ENCODE results near the gene ABR. TPM values are rescaled to one million over a fixed set of nuclear protein-coding genes. Genes with fewer than 3 reads are reported as not detected.

Gene ABR
- total and polyA plus RNA-seq, 2 of the 13 experiments (the other 11 are each of a cell fraction or from before 2014, with no cell fraction given): 12.4 to 40.4 TPM

- Histone ChIP-seq H3K9me3 (ENCODE audit: low read length) (no peaks in the 10 kb centered on the region), H3K27ac (ENCODE audit: extremely low read length, insufficient read depth, low read length) (no peak overlapping the region), H3K4me2 (ENCODE audit: low read depth, low read length) (no peak overlapping the region), H3K4me3 (replicated peaks in 1 of 3; ENCODE audit: insufficient read depth in 1 of 3, low read depth in 2 of 3, low read length in 3 of 3) (no peak overlapping the region), H3K36me3 (replicated peaks in 1 of 2; ENCODE audit: control insufficient read depth in 1 of 2, insufficient read depth in 2 of 2, low read length in 2 of 2) (0 out of 5 replicates have a peak, but pooled peaks cover 0 to 1% of the 10 kb centered on the region in 2 experiments), H3K27me3 (ENCODE audit: control insufficient read depth in 1 of 2, insufficient read depth in 2 of 2, low read length in 2 of 2) (no peaks in the 10 kb centered on the region), H3K4me1 (ENCODE audit: insufficient read depth, low read length) (no peaks in the 10 kb centered on the region), H3K79me2 (ENCODE audit: insufficient read depth, low read length) (no peaks in the 10 kb centered on the region), H4K20me1 (ENCODE audit: insufficient read depth, low read length) (no peaks in the 10 kb centered on the region), H3K9ac (ENCODE audit: insufficient read depth, low read depth, low read length) (no peak overlapping the region), H2AFZ (ENCODE audit: low read length) (no peak overlapping the region)
- DNase-seq (ENCODE audit: low spot score): no peak
- POLR2A ChIA-PET: no interaction called here
- intact Hi-C loops (cut with micrococcal nuclease; ENCODE audit: unreplicated experiment) (no loop called here), in situ Hi-C loops (cut with HindIII; ENCODE audit: extremely low pct_ligation_motif_present, low pct_unique_long_range_greater_than_20kb) (no loop called here)
- BruUV-seq (replicated peaks): no TSS peak
- WGBS (ENCODE audit: low lambda C conversion rate): 80% methylated on average over 11 of the region's 20 CpGs
- CTCF ChIA-PET (ENCODE audit: low intra/inter-chr PET ratio, low total read pairs): no interaction called here
- no peak for FAIRE-seq
- no peak for ATAC-seq
- no peak for TF ChIP-seq TBP (CRISPR knock-in tag; IDR thresholded peaks at IDR 0.05)
- no peak for TF ChIP-seq ZBTB39 (CRISPR knock-in tag; IDR thresholded peaks at IDR 0.05)
- no peak for TF ChIP-seq ZNF501 (CRISPR knock-in tag; IDR thresholded peaks at IDR 0.05)
- TF ChIP-seq WIZ (CRISPR knock-in tag; IDR thresholded peaks at IDR 0.05): no peak
- no peak for TF ChIP-seq HINFP (CRISPR knock-in tag; IDR thresholded peaks at IDR 0.05; ENCODE audit: low read depth)
- TF ChIP-seq MTERF4 (CRISPR knock-in tag; IDR thresholded peaks at IDR 0.05): no peak
- no peak for TF ChIP-seq POLR2A (IDR thresholded peaks at IDR 0.05; ENCODE audit: insufficient read depth in 1 of 2, low read depth in 2 of 2, low read length in 2 of 2)
- no peak for TF ChIP-seq PCBP2 (optimal IDR thresholded peaks at IDR 0.05; ENCODE audit: low read depth, low read length, poor library complexity, severe bottlenecking)
- TF ChIP-seq ZNF605 (CRISPR knock-in tag; IDR thresholded peaks at IDR 0.05): no peak
- no peak for TF ChIP-seq HNRNPK (IDR thresholded peaks at IDR 0.05; ENCODE audit: low read depth, low read length, poor library complexity, severe bottlenecking)
- TF ChIP-seq ZNF556 (CRISPR knock-in tag; IDR thresholded peaks at IDR 0.05; ENCODE audit: borderline replicate concordance): no peak
- TF ChIP-seq SOX13 (IDR thresholded peaks at IDR 0.05): no peak
- TF ChIP-seq SOX13 (CRISPR knock-in tag; conservative IDR thresholded peaks at IDR 0.05 in 1 of 2, IDR thresholded peaks at IDR 0.05 in 1 of 2): no peak
- no peak for TF ChIP-seq HDAC2 (CRISPR knock-in tag; IDR thresholded peaks at IDR 0.05)
- no peak for TF ChIP-seq ZFY (CRISPR knock-in tag; IDR thresholded peaks at IDR 0.05)
- TF ChIP-seq HMGXB3 (CRISPR knock-in tag; IDR thresholded peaks at IDR 0.05; ENCODE audit: borderline replicate concordance): no peak
Observed at GRCh38 chr17:1029922-1030644, 149.7 kb downstream of the ABR start.
